Gastrocnemius medialis (tissue), 4 donors: ENCODE measurements around the gene ASB2.

Experiments used
- POLR2A ChIP-seq, 2 donors: fragments of 450-650 bp; IDR thresholded peaks; one replicate each; pipeline ENCODE4 v1.6.1; 2017; ENCODE audit warnings: antibody characterized with exemption in 2 of 2, mild to moderate bottlenecking in 2 of 2, moderate library complexity in 2 of 2
- TF ChIP-seq, protein P1 (sequence below), 5 experiments: fragments of 450-650 bp in 3 of 5; fragments of 200-600 bp in 2 of 5; sonication (generic) in 2 of 5; IDR thresholded peaks in 4 of 5; conservative IDR thresholded peaks in 1 of 5; 1 replicate in 4 of 5; 2 replicates in 1 of 5; pipeline ENCODE4 v1.5.1; 2016 to 2019; ENCODE audit warnings: antibody characterized with exemption in 5 of 5, mild to moderate bottlenecking in 3 of 5, moderate library complexity in 3 of 5

DNA sequence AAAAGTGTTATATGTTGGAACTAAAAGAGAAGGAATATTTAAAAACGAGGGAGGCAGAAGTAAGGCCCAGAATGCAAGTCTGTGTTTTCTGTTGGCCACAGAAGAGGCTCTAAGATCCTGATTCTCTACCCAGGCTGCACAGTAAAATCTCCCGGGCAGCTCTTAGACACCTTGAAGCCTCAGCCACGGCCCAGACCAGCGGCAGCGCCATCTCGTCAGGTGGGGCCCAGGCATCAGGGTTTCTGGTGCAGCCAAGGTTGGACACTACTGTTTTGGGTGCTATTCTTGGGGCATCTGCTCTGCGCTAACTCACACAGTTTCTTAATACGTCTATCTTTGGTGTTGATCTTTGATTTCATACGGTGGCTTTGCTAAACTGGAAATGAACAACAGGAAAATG is 32.4 kb downstream of the ASB2 start:
- TF ChIP-seq, protein P1, sequence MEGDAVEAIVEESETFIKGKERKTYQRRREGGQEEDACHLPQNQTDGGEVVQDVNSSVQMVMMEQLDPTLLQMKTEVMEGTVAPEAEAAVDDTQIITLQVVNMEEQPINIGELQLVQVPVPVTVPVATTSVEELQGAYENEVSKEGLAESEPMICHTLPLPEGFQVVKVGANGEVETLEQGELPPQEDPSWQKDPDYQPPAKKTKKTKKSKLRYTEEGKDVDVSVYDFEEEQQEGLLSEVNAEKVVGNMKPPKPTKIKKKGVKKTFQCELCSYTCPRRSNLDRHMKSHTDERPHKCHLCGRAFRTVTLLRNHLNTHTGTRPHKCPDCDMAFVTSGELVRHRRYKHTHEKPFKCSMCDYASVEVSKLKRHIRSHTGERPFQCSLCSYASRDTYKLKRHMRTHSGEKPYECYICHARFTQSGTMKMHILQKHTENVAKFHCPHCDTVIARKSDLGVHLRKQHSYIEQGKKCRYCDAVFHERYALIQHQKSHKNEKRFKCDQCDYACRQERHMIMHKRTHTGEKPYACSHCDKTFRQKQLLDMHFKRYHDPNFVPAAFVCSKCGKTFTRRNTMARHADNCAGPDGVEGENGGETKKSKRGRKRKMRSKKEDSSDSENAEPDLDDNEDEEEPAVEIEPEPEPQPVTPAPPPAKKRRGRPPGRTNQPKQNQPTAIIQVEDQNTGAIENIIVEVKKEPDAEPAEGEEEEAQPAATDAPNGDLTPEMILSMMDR (IDR thresholded peaks at IDR 0.05 in 4 of 5, conservative IDR thresholded peaks at IDR 0.05 in 1 of 5), result no peak
- TF ChIP-seq POLR2A (IDR thresholded peaks at IDR 0.05), result no peak
